GM19467 (cell line): Measurements from ENCODE around the gene AMZ2.
"Not testable (repeated sequence)": the region's sequence is repeated elsewhere in the genome, so short reads cannot be mapped to it uniquely, and the experiment has no call there.

Experiments used
- ATAC-seq: cut with Tn5 transposase; IDR thresholded peaks from one replicate; pipeline ENCODE4 v1.9.1; 2021; ENCODE audit warnings: mild to moderate bottlenecking, moderate library complexity; ENCODE audit not compliant: unreplicated experiment

Gene AMZ2

GRCh38 chr17:68219429-68219828 is 28.4 kb upstream of the AMZ2 start:
- ATAC-seq = not testable (repeated sequence)

- not testable (repeated sequence) for ATAC-seq
These were observed 27.7 kb upstream of the AMZ2 start for GRCh38 chr17:68220186-68220585.

DNA sequence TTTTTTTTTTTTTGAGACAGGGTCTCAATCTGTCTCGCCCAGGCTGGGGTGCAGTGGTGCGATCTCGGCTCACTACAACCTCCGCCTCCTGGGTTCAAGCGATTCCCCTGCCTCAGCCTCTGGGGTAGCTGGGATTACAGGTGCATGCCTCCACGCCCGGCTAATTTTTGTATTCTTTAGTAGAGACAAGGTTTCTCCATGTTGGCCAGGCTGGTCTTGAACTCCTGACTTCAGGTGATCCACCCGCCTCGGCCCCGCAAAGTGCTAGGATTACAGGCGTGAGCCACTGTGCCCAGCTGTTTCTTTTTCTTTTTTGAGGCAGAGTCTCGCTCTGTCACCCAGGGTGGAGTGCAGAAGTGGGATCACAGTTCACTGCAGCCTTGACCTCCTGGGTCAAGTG is 27.1 kb upstream of the AMZ2 start:
- not testable (repeated sequence) for ATAC-seq

DNA sequence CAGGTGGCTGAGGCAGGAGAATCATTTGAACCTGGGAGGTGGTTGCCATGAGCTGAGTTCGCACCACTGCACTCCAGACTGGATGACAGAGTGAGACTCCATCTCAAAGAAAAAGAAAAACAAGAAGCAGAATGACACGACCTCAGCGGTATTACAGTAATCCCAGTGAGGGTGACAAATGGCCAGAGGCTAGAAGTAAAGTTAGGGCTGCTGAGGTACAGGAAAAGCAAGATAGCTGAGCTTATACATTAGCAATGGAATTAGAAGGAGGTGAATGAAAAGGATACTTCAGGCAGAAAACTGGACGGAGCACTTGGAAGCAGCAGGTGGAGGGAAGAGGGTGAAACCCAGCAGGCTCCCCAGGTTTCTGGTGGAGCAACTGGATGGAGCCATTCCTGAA is 26.1 kb upstream of the AMZ2 start:
- no peak for ATAC-seq

DNA sequence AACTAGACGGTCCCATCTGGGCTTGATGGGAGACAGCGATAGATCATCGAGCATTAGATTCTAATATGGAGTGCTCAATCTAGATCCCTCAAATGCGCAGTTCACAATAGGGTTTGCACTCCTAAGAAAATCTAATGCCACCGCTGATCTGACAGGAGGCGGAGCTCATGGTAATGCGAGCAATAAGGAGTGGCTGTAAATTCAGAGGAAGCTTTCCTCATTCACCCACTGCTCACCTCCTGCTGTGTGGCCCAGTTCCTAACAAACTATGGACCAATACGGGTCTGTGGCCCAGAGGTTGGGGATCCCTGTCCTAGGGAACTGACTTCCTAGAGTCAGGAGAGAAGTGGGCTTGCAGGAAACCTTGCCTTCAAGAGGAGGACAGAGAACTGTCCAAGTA is 25.2 kb upstream of the AMZ2 start:
- ATAC-seq = no peak

DNA sequence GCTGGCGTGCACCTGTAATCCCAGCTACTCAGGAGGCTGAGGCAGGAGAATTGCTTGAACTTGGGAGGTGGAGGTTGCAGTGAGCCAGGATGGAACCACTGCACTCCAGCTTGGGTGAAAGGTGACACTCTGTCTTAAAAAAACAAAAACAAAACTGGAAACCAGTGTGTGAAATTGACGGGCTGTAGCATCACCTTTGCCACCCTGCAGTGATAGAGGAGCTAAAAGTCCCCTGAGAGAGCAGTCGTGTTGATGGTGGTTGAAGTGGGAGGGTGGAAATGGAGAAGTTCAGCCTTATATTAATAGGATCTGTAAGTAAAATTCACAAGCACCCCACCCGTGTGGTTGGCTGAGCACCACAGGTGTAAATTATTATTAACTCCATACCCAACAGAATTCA is 22.8 kb upstream of the AMZ2 start:
- ATAC-seq = not testable (repeated sequence)

DNA sequence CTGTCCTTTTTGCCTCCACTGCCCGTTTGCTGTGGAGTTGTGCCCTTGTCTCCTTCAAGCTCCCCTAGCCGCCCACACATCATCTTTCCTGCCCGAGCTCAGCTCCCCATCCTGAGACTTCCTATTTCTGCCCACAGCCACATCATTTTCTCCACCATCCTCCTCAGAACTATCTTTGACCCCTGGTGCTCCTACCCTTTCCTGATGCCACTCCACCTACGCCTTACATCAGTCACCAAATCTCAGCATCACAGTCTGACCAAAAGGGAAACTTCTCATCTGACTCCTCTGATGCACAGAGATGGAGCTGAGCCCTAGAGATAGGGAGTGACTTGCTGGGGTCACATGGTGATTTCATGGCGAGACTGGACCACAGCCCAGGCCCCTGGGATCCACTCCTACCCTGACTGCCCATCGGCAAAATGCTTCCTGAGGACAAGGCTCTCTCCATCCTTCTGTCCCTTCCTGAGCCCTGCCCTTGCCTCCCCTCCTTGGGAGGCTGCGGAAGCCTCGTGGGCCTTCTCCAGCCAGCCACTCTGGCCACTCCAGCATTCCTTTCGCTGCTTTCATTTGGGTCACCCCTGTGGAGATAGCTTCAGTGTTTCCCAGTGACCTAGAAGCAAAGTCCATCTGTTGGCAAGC is 19.7 kb upstream of the AMZ2 start:
- ATAC-seq = not testable (repeated sequence)

DNA sequence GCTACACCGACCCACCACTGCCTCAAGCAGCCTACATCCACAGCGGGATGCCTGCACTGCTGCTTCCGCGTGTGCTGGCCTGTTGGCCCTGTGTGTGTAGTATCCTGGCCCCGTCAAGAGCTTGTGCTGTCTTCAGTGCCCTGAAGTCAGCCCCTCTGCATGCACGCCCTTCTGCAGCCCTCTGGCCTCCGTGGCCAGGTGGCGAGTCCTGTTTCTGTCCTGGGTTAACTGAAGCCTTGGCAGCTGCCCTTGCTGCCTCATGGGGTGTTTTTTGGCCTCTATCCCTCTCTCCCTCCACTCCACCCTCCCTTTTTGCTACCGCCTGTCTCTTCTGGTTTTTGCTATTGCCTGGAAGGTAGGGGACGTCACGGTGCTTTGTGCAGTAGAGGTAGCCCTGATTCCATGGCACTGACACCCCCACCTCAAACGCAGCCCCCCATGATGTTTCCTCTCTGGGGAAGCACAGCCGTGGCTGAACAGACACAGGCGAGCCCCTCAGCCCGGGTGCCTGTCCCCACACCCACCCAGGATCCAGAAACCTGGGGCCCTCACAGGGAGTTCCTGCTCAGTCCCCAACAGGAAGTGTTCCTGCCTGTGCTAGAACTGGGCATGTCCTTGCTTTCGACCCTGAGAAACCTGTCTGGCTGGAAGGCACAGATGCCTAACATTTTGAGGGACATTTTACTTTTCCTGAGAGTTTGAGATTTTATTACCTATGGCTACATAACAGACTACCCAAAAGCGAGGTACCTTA is 18.8 kb upstream of the AMZ2 start:
- no peak for ATAC-seq

GRCh38 chr17:68229619-68230018 is 18.2 kb upstream of the AMZ2 start:
- no peak for ATAC-seq

DNA sequence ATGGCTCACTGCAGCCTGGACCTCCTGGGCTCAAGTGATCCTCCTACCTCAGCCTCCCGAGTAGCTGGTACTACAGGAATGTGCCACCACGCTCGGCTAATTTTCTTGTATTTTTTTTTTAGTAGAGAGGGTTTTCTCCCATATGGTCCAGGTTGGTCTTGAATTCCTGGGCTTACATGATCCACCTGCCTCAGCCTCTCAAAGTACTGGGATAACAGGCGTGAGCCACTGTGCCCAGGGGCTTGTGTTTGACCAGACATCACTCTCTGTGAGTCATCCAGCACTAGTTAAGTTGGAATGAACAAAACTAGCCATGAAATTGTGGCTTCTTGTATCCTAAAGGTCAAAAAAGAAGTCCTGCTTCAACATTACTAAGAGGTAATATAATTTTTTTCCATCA is 16.7 kb upstream of the AMZ2 start:
- ATAC-seq = not testable (repeated sequence)

GRCh38 chr17:68231541-68231940 is 16.3 kb upstream of the AMZ2 start:
- no peak for ATAC-seq

- ATAC-seq = not testable (repeated sequence)
These were observed 15.1 kb upstream of the AMZ2 start for GRCh38 chr17:68232741-68233140.

DNA sequence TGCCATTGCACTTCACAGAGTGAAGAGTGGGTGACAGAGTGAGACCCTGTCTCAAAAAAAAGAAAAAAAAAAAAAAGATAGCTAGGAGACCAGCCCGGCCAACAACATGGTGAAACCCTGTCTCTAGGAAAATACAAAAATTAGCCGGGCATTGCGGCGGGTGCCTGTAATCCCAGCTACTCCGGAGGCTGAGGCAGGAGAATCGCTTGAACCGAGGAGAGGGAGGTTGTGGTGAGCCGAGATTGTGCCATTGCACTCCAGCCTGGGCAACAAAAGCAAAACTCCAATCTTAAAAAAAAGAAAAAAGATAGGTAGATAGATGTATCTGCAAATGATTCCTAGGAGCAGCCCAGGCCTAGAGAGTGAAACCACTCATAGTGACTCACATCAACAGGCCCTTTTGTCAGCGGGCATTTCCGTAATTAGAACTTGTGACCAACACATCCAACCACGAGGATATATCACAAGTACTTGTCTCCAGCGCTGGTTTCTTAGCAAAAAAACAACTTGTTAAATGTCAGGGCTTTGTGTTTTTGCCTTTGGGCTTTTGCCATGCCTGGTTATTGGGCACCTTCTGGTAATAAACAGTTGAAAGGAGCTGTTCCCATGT is 13.0 kb upstream of the AMZ2 start:
- not testable (repeated sequence) for ATAC-seq

- ATAC-seq = not testable (repeated sequence)
These were observed 12.5 kb upstream of the AMZ2 start for GRCh38 chr17:68235336-68235791.

DNA sequence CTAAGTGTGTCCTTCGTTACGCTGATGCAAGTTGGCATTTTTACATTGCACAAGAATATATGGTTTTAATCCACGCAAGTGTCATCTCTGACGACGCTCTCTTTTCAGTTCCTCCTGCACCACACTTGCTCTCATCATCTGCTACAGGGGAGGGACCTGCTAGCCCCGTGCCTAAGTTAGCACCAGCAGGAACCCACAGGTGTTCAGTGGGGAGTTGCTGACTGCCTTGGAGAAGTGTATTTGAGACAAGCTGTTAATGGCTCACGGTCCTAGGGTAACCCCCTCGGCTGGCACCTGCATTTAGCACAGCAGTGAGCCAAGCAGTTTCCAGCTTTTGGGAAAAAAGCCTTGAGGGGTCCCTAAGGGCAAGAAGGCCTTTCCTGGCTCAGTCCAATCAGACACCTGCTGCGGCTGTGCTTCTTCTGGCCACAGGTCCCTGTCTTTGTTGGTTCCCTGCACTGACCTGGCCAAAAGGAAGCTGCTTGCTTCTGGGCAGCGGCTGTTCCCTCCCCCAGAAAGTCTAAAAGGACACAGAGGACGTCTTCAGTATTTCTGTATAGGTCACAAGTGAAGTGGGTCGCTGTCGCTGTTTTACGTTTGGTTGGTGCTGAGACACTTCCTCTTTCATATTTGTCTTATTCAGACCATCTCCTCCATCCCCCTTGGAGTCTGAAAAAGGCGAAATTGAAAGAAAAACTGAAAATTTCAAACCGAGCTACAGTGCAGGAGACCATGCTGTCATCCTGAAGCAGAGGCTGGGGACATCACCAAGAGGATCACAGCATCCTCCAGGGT is 10.3 kb upstream of the AMZ2 start:
- ATAC-seq = peak; percentile 61

DNA sequence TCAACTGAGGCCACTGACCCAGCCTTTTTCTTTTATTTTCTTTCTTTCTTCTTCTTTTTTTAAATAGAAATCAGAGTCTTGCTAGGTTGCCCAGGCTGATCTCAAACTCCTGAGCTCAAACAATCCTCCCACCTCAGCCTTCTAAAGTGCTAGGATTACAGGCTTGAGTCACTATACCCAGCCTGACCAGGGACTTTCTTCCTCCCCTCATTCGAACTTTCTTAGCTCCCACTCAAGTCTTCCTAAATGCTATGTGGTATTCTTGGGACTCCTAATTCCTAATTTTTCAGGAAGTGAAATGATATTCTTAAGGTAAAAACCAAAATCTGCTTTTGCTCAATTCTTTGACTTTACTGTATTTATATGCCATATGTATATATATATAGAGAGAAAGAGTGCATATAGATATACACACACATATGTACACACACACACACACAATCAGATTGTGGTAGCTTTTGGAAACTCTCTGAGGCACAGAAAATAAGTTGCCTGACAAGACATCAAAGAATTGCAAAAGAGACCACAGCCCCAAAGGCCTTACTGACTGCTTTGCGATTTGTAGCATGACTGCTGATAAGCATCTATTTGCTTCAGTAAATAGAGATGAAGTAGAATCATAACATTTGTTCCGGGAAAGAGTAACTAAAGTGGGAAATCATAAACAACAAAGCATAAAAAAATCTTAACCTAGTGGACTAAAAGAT is 9.5 kb upstream of the AMZ2 start:
- ATAC-seq = peak; percentile 3

- ATAC-seq = no peak
These were observed 9.0 kb upstream of the AMZ2 start for GRCh38 chr17:68238871-68239253.

- ATAC-seq = no peak
These were observed 8.0 kb upstream of the AMZ2 start for GRCh38 chr17:68239632-68240366.

DNA sequence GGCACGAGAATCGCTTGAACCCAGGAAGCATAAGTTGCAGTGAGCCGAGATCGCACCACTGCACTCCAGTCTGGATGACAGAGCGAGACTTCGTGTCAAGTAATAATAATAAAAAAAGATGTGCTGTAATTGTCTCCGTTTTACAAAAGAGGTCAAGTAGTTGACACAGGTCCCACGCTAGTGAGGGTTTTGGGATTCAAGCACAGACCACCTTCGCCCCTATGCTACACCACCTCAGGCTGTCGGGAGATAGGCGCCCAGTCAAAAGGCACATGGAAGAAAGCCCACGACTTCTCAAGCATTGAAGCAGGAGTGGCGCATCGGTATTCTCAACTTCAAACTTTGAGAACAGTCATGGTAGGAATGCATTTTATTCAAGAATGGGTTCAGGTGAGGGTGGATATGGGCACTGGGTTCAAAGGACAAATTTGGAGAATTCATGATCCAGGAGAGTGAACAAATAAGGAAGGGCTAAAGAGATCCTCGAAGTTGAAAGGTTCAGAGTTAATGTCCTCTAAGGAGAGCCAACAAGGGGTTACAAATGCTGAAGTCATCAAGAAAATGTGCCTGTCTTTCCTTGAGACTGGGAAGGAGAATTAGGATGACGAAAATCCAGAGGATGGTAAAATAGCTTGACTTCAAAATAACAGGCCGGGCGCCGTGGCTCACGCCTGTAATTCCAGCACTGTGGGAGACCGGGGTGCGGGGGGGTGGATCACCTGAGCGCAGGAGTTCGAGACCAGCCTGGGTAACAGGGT is 1.4 kb upstream of the AMZ2 start:
- ATAC-seq = no peak
